Measurements from ENCODE around the gene AHSP. TPM values are rescaled to one million over a fixed set of nuclear protein-coding genes. Genes with fewer than 3 reads are reported as not detected.
"Not testable (repeated sequence)": the region's sequence is repeated elsewhere in the genome, so short reads cannot be mapped to it uniquely, and the experiment has no call there.

AHSP gene
- polyA plus RNA-seq, 1 donor, result 3.0 TPM

GRCh38 chr16:31529937-31530312, 2.2 kb downstream of the AHSP start:
- DNase-seq, result no peak

GRCh38 chr16:31530405-31530804, 2.7 kb downstream of the AHSP start:
- DNase-seq, result no peak

GRCh38 chr16:31531096-31531495, 3.4 kb downstream of the AHSP start:
- DNase-seq, result no peak

- DNase-seq, result no peak
Measured at GRCh38 chr16:31532120-31532519, 4.4 kb downstream of the AHSP start.

- no peak for DNase-seq
Measured at GRCh38 chr16:31532896-31533295, 5.2 kb downstream of the AHSP start.

- no peak for DNase-seq
Measured at GRCh38 chr16:31535737-31536136, 8.0 kb downstream of the AHSP start.

- no peak for DNase-seq
Measured at GRCh38 chr16:31536804-31537361, 9.2 kb downstream of the AHSP start.

GRCh38 chr16:31537362-31538242, 9.9 kb downstream of the AHSP start:
- DNase-seq, result peak; percentile 31

- DNase-seq, result not testable (repeated sequence)
Measured at GRCh38 chr16:31538243-31538598, 10.5 kb downstream of the AHSP start.

GRCh38 chr16:31539762-31540161, 12.1 kb downstream of the AHSP start:
- not testable (repeated sequence) for DNase-seq

- no peak for DNase-seq
Measured at GRCh38 chr16:31542763-31543162, 15.1 kb downstream of the AHSP start.

GRCh38 chr16:31561426-31562233, 33.9 kb downstream of the AHSP start:
- no peak for DNase-seq

GRCh38 chr16:31568577-31569359, 41.1 kb downstream of the AHSP start:
- DNase-seq, result peak; percentile 15

- no peak for DNase-seq
Measured at GRCh38 chr16:31569360-31569717, 41.6 kb downstream of the AHSP start.

- no peak for DNase-seq
Measured at GRCh38 chr16:31572821-31573220, 45.1 kb downstream of the AHSP start.

- DNase-seq, result not testable (repeated sequence)
Measured at GRCh38 chr16:31574159-31574558, 46.5 kb downstream of the AHSP start.

- DNase-seq, result no peak
Measured at GRCh38 chr16:31577411-31577810, 49.7 kb downstream of the AHSP start.

Other genes with a start within 250 kb of the AHSP start
- gene ITGAX, start 172.7 kb upstream of the AHSP start, polyA plus RNA-seq (ENCODE audit: insufficient read length), result 0.53 TPM
- gene ITGAD, start 134.6 kb upstream of the AHSP start, polyA plus RNA-seq (ENCODE audit: insufficient read length), result 0.52 TPM
- 0.85 TPM for gene COX6A2, start 99.5 kb upstream of the AHSP start, polyA plus RNA-seq (ENCODE audit: insufficient read length)
- gene ZNF843, start 85.1 kb upstream of the AHSP start, polyA plus RNA-seq (ENCODE audit: insufficient read length), result 2.4 TPM
- 10.5 TPM for gene ARMC5, start 68.4 kb upstream of the AHSP start, polyA plus RNA-seq (ENCODE audit: insufficient read length)
- gene TGFB1I1, start 55.7 kb upstream of the AHSP start, polyA plus RNA-seq (ENCODE audit: insufficient read length), result 36.6 TPM
- gene SLC5A2, start 44.8 kb upstream of the AHSP start, polyA plus RNA-seq (ENCODE audit: insufficient read length), result 62.1 TPM
- gene RUSF1, start 19.5 kb upstream of the AHSP start, polyA plus RNA-seq (ENCODE audit: insufficient read length), result 77.8 TPM

Measured in left kidney (tissue), 2 donors.